AG04450 (cell line): ENCODE results near the gene BIRC7. TPM values are rescaled to one million over a fixed set of nuclear protein-coding genes. Genes with fewer than 3 reads are reported as not detected.
A peak's percentile ranks its signal among the peaks of the same experiment; 100 is the strongest.

Experiments used
- CTCF ChIA-PET: fragments of 300-600, 350-600 bp; formaldehyde crosslinking; extraction: SDS; loops from one replicate; lab custom pipeline; 2022; ENCODE audit warnings: antibody characterized with exemption, inconsistent platforms; lab: Charles Lee
- POLR2A ChIA-PET: fragments of 350-600 bp; formaldehyde crosslinking; extraction: SDS; loops from one replicate; lab custom pipeline; 2021; ENCODE audit warnings: antibody characterized with exemption, inconsistent platforms; lab: Yijun Ruan, JAX
- DNase-seq: peaks from one replicate; pipeline ENCODE4 v3.0.0-alpha.2; 2011; ENCODE audit warnings: low read depth, low spot score
- H3K27ac ChIP-seq: one replicate; pipeline ENCODE4 v1.5.1; 2012; ENCODE audit warnings: low read depth, low read length, control low read depth
- H3K27me3 ChIP-seq: one replicate; pipeline ENCODE4 v1.6.0; 2012; ENCODE audit warnings: low read length; ENCODE audit not compliant: control insufficient read depth, insufficient read depth
- H3K4me3 ChIP-seq: 2 replicates; pipeline ENCODE4 v1.5.1; 2011; ENCODE audit warnings: mild to moderate bottlenecking, low read depth, low read length, control low read depth
- H3K9me3 ChIP-seq: 2 replicates; pipeline ENCODE4 v1.5.1; 2012; ENCODE audit warnings: low read length; ENCODE audit not compliant: control insufficient read depth, insufficient read depth
- polyA plus RNA-seq: library from polyadenylated mRNA; depleted of rRNA; stranded (reverse); fragments of >200 nt; gene quantifications from 2 replicates; pipeline ENCODE4 v1.2.3, GENCODE V29; 2011
- TF ChIP-seq, protein P1 (sequence below): IDR thresholded peaks from 2 replicates; pipeline ENCODE4 v1.5.1; 2011; ENCODE audit warnings: low read depth, low read length, control low read depth, inconsistent platforms

Gene BIRC7
- polyA plus RNA-seq, 1 experiment, result not detected

GRCh38 chr20:63216849-63217471 is 18.7 kb upstream of the BIRC7 start:
- H3K27me3 ChIP-seq, result peaks cover 13% of the 10 kb centered on the region
- no peak for DNase-seq
- POLR2A ChIA-PET, result no interaction called here
- H3K4me3 ChIP-seq, result peak overlapping the region; percentile 77
- TF ChIP-seq, protein P1, sequence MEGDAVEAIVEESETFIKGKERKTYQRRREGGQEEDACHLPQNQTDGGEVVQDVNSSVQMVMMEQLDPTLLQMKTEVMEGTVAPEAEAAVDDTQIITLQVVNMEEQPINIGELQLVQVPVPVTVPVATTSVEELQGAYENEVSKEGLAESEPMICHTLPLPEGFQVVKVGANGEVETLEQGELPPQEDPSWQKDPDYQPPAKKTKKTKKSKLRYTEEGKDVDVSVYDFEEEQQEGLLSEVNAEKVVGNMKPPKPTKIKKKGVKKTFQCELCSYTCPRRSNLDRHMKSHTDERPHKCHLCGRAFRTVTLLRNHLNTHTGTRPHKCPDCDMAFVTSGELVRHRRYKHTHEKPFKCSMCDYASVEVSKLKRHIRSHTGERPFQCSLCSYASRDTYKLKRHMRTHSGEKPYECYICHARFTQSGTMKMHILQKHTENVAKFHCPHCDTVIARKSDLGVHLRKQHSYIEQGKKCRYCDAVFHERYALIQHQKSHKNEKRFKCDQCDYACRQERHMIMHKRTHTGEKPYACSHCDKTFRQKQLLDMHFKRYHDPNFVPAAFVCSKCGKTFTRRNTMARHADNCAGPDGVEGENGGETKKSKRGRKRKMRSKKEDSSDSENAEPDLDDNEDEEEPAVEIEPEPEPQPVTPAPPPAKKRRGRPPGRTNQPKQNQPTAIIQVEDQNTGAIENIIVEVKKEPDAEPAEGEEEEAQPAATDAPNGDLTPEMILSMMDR, result no peak
- no peak overlapping the region for H3K27ac ChIP-seq
- CTCF ChIA-PET, result interaction anchor here (6.2 kb wide), 1 partner anchor 7 kb away, joined by 59 read pairs; no protein-coding TSS in a partner anchor
- H3K9me3 ChIP-seq, result no peaks in the 10 kb centered on the region

DNA sequence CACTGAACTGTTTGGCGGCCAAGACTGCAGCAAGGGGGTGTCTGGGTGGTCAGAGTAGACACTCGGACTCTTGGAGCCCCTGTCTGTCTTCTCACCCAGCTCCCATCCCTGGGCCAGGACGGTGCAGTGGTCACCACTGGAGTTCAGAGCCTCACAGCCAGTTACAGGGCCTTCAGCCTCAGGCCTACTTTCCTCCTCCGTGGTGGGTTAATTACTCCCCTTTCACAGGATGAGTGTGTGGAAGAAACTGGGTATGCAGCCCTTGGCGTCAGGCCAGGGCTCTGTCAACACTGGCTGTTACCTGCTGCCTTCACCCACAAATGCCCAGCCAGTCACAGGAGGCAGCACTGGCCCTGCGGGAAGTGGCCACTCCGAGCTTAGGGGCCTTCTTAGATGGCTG is 18.0 kb upstream of the BIRC7 start:
- DNase-seq, result no peak
- Histone ChIP-seq H3K4me3 (no peak overlapping the region), H3K9me3 (no peaks in the 10 kb centered on the region), H3K27me3 (peaks cover 21% of the 10 kb centered on the region), H3K27ac (no peak overlapping the region)
- TF ChIP-seq, protein P1, result no peak
- ChIA-PET POLR2A (no interaction called here), CTCF (no interaction called here)

- CTCF ChIA-PET, result interaction anchor here (1.0 kb wide), 1 partner anchor 164 kb away, joined by 3 read pairs; no protein-coding TSS in a partner anchor
- H3K4me3 ChIP-seq, result no peak overlapping the region
- no peak for DNase-seq
- H3K27me3 ChIP-seq, result peaks cover 22% of the 10 kb centered on the region
- POLR2A ChIA-PET, result interaction anchor here (0.7 kb wide), 1 partner anchor 395 kb away, joined by 3 read pairs; no protein-coding TSS in a partner anchor
- no peaks in the 10 kb centered on the region for H3K9me3 ChIP-seq
- H3K27ac ChIP-seq, result no peak overlapping the region
- TF ChIP-seq, protein P1, result no peak
Measured at GRCh38 chr20:63218701-63219446, 16.8 kb upstream of the BIRC7 start.

- no peaks in the 10 kb centered on the region for H3K9me3 ChIP-seq
- no peak overlapping the region for H3K27ac ChIP-seq
- no peak overlapping the region for H3K4me3 ChIP-seq
- CTCF ChIA-PET, result interaction anchor here (1.0 kb wide), 1 partner anchor 164 kb away, joined by 3 read pairs; no protein-coding TSS in a partner anchor
- POLR2A ChIA-PET, result no interaction called here
- peaks cover 22% of the 10 kb centered on the region for H3K27me3 ChIP-seq
- DNase-seq, result no peak
- TF ChIP-seq, protein P1, result no peak
Measured at GRCh38 chr20:63219447-63219821, 16.3 kb upstream of the BIRC7 start.

- CTCF ChIA-PET, result interaction anchor here (0.8 kb wide), 1 partner anchor 11 kb away, joined by 3 read pairs; no protein-coding TSS in a partner anchor
- POLR2A ChIA-PET, result no interaction called here
- TF ChIP-seq, protein P1, result no peak
- Histone ChIP-seq H3K27me3 (peaks cover 22% of the 10 kb centered on the region), H3K9me3 (no peaks in the 10 kb centered on the region), H3K27ac (no peak overlapping the region), H3K4me3 (no peak overlapping the region)
- no peak for DNase-seq
Measured at GRCh38 chr20:63219866-63220521, 15.7 kb upstream of the BIRC7 start.
